Measurements from ENCODE around the gene ZFYVE1.
"Not testable (repeated sequence)": the region's sequence is repeated elsewhere in the genome, so short reads cannot be mapped to it uniquely, and the experiment has no call there.

Gene ZFYVE1

DNA sequence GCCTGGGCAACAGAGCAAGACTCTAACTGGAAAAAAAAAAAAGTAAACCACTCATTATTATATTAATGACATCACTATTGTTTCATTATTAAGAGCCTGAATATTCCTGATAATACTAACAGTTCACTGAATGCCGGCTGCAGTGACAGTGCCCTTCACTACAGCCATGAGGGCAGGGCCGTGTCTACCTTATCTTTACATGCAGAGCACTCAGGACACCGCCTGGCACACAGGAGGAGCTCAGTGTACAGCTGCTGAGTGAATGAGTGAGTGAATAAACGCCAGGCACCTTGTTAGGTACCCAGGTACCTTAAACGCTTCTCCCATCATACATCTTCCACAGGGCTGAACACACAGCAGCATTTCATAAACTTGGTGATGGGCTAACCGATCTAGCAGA, 23.2 kb downstream of the ZFYVE1 start:
- no peak for DNase-seq

DNA sequence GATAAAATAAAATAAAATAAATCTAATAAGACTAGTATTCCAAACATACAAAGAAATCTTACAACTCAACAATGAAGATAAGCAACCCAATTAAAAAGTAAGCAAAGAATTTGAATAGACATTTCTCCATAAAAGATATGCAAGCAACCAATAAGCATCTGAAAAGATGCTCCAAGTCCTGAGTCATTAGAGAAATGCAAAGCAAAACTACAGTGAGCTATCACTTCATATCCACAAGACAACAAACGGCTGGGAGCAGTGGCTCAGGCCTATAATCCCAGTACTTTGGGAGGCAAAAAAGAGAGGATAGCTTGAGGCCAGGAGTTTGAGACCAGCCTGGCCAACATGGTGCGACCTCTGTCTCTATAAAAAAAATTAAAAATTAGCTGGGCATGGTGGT, 26.8 kb downstream of the ZFYVE1 start:
- no peak for DNase-seq

DNA sequence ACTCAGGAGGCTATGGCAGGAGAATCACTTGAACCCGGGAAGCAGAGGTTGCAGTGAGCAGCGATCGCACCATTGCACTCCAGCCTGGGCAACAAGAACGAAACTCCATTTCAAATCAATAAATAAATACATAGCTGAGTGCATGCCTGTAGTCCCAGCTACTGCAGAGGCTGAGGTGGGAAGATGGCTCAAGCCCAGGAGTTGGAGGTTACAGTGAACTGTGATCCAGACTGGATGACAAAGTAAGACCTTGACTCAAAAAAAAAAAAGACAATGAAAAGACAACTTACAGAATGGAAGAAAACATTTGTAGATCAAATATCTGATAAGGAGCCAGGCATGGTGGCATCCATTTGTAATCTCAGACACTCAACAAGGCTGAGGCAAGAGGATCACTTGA, 27.6 kb downstream of the ZFYVE1 start:
- no peak for DNase-seq

DNA sequence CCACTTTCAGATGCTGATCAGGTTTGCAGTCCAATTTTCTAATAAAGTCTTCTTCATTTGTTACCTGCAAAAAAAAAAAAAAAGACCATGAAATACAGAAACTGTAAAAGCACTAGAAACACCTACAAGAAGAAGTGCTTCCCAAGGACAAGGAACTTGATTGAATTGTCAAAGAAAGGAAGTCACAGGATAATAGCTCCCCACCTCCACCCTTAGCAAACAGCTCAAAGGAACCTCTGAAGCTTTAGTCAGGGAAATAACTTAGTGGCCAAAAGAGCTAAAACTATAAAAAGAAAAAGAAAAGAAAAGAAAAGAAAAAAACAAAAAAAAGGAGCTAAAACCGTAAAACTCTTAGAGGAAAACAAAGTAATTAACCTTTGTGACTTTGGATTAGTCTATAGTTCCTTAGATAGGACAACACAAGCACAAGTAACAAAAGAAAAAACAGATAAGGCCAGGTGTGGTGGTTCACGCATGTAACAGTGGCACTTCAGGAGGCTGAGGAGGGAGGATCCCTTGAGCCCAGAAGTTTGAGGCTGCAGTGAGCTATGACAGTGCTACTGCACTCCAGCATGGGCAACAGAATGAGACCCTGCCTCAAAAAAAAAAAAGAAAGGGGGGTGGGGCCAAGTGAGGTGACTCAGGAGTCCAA, 28.5 kb downstream of the ZFYVE1 start:
- no peak for DNase-seq

DNA sequence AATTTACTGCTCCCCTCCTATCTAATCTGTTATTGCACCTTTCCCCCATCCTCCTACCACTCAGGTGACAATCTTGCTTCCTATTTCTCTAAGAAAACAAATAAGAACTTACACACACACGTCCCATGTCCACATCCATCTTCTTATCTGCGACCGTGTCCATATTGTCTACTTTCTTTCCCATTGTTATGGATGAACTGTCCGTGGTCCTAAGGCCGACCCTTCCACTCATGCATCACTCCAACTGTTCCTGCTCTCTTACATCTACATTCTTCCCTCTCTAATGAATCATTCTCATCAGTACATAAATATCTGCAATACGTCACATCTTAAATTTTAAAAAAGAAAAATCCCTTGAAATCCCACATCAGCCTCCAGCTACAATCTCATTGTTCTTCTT, 30.0 kb downstream of the ZFYVE1 start:
- no peak for DNase-seq

DNA sequence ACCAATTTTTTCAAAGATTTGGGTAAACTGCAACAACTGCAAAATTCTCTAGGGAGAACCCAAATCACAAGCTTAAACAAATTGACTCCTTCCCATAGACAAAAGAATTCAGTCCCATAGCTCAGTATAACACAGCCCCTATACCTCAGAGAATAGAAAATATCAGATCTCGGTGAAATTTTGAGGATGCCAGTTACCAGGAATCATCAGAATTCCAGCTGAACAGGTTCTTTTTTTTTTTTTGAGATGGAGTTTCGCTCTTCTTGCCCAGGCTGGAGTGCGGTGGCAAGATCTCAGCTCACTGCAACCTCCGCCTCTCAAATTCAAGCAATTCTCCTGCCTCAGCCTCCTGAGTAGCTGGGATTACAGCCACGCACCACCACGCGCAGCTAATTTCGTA, 36.7 kb downstream of the ZFYVE1 start:
- no peak for DNase-seq

DNA sequence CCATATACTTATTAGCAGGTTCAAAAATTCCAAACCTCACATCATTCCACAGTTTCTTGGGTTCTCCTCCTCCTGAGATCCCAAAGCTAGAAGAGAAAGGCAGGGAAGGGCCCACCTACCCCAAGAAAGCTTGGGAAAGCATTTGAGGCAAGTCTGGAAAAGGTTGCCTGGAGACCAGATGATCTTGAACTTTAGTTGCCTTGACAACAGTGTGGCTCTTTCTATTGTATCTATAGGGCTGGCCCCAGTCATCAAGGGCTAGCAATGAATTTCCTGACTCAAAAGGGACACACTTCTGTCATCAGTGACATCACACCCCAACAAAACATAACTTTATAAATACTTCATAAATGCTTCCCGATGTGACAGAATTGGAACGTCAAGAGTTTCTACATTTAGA, 40.0 kb downstream of the ZFYVE1 start:
- DNase-seq = no peak

DNA sequence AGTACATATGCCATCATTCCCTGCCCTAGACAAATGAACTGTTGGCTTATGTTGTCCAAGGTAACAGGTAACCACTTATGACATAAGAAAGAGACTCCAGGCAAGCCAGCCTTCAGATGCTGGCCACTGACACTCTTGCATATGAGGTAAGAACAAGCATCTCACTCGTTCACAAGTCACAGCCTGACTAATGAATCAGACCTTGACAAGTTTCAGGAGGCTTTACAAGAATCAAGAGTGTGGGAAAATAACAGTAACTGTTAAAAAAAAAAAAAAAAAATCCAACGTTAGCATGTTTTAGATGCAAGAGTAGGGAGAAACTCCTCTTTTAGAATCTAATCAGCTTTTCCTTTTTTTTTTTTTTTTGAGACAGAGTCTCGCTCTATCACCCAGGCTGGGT, 40.7 kb downstream of the ZFYVE1 start:
- DNase-seq = no peak

DNA sequence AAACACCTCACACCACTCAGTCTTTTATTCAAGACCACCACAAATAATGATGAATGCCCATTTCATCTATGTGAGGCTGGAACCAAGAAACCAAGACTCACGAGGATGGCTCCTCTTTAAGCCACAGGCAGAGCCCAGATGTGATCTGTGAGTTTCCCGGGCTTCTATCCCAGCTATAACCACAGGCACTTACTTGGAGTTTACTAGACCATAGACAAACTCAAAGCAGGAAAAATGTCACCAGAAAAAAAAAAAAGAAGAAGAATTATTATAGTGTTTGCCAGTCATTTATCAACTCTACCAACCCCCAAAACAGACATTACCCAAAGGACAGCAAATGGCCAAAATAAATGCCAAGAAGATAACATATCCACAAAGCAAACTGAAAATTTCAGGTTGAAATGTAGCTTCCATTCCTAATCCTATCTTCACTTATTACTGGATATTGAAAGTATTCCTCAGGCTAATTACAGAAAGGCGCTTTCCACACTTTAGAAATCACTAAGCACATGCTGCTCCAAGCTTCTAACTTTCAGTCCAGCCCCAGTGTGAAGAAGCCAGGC, 44.7 kb downstream of the ZFYVE1 start:
- no peak for DNase-seq

DNA sequence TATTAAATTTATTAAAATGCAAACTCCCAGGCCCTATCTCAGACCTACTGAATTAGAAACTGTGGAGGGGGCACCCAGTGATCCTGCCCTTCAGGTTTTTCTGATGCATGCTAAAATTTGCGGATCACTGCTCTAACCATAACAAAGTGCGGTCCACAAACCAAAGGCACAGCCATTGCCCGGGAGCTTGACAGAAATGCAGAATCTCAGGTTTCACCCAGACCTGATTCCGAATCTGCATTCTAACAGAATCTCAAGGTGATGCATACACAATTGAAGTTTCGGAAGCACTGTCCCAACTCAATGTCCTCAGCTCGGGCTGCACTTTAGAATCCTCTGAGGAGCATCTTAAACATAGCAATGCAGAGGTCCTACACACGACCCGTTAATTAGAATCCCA, 46.0 kb downstream of the ZFYVE1 start:
- no peak for DNase-seq

DNA sequence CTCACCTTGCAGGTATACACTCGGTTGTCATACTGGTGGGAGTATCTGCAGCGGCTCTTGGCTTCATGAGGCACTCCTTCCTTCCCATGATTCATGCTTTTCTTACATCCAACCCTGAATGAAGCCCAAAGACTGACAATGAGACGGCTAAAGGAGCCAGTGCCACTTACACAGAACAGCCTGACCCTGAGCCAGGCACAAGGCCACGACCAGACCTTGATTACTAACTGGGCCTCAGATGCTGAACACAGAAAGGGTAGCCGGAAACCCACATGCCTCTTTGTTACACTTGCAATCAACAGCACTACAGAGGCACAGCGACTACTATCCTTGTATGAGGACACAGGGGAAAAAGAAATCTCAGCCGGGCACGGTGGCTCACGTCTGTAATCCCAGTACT, 48.0 kb downstream of the ZFYVE1 start:
- no peak for DNase-seq

DNA sequence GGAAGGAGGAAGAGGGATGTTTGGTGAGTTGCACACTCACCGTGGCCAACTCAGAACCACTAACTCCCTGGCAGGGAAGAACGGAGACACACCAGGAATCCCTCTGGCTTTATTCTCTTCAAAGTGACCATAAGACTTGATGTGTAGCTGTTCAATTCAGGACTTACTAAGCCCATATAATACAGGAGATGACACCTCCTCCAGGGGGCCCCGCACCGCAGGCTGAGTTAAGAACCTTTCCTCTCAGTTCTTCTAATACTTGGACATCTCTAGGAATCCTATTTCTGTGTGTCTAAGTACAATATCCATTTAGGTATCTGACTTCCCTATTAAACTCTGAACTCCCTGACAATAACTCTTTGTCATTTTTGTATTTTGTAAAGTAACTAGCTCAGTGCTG, 51.1 kb downstream of the ZFYVE1 start:
- no peak for DNase-seq

DNA sequence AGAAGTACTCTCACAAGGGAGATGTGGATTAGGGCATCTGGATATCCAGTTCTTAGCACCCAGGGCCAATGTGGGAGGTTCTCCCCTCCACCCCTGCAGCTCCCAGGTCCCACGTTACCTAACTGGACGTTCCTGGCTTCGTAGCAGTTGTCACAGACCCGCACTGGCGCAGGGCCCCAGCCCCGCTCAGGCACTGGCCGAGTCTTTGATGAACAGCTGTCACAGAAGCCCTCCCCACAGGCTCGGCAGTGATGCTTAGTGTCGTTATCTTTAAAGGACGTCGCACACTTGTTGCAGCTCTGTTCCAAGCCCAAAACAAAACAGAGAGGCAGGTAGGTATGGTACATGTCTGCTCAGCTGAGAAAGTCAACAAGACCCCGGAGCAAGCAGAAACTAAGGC, 52.2 kb downstream of the ZFYVE1 start:
- DNase-seq = no peak

DNA sequence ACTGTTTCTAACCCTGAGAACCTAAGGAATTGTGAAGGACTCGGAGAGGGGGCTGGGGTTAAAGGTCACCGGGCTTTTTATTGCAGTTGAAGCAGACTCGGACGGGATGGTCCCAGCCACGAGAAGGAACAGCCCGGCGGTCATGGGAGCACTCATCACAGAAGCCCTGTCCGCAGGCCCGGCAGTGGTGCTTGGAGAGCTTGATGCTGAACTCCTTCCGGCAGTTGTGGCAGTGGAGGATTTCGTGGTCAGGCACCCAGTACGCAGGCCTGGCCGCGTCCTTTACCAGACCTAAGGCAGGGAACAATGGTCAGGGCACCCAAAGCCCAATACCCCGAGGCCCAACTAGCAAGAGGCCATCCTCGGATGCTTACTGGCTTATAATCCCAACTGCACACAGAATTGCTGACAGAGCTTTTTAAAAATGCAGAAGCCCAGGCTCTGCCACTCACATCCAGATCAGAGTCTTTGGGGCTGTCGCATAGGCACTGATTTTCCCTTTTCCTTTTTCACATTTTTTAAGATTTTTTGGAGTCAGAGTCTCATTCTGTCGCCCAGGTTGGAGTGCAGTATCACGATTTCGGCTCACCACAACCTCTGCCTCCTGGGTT, 56.0 kb downstream of the ZFYVE1 start:
- DNase-seq = no peak

DNA sequence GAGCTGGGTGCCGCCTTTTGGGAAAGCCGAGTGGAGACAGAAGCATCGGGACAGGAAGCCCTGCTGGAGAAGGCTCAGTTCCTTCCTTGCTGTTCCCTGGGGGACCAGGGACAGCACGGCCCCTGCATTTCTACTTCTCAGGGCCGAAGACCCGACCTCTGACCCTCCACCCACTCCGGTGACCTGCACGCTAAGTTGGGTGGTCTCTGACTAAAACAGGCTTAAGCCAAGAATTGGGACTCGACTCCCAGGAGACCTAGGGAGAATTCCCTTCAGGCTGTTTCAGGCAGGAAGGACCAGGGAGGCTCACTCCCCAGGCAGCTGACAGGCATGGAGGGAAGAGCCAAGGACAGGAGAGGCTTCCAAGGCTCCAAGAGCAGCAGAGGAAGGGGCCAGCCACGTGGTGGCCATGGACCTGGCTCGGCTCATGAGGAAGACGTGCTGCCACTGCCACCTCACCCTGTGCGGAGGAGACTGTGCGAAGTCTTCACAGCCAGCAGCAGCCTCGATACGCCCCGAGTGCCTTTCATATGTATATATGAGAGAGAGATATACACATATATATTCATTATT, 56.8 kb downstream of the ZFYVE1 start:
- no peak for DNase-seq

DNA sequence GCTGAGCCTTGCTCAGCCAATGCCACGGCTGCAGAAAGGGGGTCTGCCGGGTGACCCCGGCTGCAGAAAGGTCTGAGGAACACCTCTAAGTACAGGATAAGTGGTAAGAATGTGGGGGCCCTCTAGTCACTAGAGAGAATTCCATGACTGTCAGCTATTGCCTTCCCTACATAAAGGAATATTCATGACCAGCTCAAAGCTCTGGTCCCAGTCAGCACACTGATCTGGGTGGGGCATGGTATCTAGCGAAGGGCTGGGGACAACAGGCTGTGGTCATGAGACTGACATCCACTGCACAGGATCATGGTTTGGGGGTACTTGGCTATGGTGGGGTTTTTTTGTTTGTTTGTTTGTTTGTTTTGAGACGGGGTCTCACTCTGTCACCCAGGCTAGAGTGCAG, 58.6 kb downstream of the ZFYVE1 start:
- no peak for DNase-seq

DNA sequence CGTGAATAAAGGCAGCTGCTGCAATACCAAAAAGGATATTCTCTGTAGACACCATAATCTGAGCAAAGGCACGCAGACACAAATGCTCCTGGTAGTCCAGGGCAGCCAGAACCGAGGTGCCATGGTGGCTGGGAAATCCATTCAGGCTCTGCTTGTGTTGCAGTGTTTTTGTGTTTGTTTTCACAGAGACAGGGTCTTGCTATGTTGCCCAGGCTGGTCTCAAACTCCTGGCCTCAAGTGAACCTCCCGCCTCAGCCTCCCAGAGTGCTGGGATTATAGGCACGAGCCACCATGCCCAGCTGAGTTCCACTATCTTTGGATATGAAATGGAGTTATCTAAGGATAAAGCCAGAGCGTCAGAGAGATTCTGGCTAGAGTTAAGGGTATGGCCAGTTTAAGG, 60.9 kb downstream of the ZFYVE1 start:
- no peak for DNase-seq

DNA sequence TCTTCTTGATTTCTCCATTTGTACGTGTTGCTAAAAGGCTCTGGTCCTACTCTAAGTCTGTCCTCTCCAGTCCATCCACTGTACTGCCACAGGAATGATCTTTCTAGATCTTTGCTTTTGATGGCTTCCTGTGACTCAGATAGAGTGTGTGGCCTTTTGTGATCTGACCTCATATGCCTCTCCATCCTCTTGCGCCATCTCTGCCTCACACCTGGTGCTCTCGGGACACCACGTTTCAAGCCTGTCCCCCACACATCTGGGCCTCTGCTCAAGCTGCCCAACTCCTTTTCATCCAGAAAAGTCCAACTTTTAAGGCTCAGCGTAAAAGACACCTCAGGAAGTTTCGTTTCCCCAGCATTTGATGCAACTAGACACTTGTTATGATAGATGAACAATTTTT, 61.7 kb downstream of the ZFYVE1 start:
- DNase-seq = no peak

DNA sequence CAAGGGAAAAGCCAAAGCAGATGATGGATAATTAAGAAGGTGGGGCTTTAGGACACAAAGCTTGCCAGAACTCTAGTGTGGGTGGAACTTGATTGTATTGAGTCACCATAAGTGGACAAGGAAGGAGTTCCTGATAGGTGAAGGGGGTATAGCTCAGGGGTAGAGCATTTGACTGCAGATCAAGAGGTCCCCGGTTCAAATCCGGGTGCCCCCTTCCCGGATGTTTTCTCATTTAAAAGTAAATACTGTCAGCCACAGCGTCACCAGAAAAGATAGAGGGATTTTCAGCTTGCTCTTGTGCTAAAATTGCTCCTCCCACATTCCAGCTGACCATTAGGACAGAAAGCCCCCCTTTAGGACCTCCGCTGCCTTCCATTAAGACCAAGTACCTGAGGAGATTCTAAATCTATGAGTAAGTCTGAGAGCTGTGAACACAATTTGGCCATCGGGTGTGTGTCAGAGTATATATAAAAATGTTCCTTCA, 64.0 kb downstream of the ZFYVE1 start:
- no peak for DNase-seq

DNA sequence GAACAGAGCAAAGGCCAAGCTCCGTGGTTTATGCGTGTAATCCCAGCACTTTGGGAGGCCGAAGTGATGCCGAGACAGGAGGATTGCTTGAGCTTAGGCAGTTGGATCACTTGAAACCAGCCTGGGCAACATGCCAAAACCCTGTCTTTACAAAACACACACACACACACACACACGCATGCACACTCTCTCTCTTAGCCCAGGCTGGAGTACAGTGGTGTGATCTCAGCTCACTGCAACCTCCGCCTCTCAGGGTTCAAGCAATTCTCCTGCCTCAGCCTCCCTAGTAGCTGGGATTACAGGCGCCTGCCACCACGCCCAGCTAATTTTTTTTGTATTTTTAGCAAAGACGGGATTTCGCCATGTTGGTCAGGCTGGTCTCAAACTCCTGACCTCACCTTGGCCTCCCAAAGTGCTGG, 64.6 kb downstream of the ZFYVE1 start:
- not testable (repeated sequence) for DNase-seq

DNA sequence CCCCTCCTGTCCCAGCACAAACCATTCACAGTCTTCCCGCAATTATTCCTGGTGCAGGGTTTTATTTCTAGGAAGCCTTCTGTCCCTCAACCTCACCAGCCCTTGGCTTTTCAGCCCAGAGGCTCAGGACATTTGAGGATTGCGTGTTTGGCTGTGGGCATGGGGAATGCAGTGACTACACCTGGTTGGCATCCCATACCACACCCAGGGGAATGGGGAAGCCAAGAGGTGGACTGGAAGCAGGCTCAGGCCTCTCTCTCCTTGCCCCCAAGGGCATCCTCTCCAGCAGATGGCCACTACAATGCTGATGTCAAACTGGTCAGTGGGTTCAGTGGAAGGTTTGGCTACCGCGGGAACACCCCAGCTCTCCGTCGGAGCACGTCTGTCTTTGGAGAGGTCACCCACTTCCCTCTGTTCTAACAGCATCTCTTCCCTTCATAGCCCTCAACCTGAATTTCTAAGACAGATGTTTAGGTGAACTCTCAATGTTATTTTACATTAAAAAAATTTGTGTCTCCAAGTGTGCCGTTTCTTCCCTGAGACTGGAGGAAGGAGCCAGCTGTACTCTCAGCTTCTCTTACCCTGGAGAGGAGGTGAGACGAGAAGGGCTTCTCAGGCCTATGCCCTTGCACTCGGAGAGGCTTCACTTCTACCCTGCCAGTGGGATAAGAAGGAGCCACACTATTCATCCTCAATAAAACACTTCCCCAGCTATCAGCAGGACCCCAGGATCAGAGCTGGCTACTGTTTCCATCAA, 65.1 kb downstream of the ZFYVE1 start:
- no peak for DNase-seq

DNA sequence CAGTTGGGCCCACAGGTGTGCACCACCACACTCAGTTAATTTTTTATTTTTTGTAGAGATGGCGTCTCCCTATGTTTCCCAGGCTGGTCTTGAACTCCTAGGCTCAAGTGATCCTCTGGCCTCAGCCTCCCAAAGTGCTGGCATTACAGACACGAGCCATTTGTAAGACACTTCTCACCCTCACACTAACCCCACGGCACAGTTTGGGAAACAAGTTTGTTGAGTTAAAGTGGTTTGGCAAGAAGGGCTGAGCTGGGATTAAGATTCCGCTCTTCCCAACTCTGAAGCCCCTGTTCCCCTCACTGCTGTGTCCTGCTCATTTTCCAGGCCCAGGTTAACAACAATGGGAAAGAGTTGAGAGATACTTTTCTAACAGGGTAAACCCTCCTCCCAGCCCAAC, 65.9 kb downstream of the ZFYVE1 start:
- not testable (repeated sequence) for DNase-seq

DNA sequence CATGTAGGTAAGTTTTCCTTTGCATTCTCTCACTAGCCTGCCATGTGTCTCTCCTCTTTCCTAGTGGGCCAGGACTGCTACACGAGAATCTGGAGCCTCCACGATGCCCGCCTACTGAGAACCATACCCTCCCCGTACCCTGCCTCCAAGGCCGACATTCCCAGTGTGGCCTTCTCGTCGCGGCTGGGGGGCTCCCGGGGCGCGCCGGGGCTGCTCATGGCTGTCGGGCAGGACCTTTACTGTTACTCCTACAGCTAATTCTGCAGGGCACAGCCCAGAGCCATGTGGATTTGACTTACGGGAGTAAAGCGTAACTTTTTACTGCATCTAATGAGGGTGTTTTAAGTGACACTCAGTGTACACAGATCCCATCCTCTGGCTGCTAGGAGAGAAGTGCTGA, 68.4 kb downstream of the ZFYVE1 start:
- DNase-seq = no peak

DNA sequence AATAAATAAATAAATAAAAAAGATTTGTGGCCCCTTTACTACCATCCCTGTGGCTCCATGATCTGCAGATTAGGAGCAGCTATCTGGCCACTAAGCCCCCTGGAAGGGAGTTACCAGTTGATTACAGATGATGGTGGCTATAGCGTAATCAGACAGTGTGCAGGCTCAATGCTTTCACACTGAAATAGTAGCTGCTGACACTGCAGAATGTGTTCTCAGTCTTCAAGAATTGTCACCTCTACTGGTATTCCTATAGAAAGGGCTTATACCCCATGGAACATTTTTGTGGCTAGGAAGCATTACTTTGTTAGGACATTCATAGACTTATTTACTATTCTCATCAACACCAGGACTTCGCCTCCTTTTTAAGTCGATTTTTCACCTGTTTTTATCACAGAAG, 69.7 kb downstream of the ZFYVE1 start:
- DNase-seq = no peak
